ENCODE measurements around the gene TAC3. TPM values are rescaled to one million over a fixed set of nuclear protein-coding genes. Genes with fewer than 3 reads are reported as not detected.
"Not testable (repeated sequence)": the region's sequence is repeated elsewhere in the genome, so short reads cannot be mapped to it uniquely, and the experiment has no call there.

TAC3 gene
- total and polyA plus RNA-seq, 4 donors = not detected

DNA sequence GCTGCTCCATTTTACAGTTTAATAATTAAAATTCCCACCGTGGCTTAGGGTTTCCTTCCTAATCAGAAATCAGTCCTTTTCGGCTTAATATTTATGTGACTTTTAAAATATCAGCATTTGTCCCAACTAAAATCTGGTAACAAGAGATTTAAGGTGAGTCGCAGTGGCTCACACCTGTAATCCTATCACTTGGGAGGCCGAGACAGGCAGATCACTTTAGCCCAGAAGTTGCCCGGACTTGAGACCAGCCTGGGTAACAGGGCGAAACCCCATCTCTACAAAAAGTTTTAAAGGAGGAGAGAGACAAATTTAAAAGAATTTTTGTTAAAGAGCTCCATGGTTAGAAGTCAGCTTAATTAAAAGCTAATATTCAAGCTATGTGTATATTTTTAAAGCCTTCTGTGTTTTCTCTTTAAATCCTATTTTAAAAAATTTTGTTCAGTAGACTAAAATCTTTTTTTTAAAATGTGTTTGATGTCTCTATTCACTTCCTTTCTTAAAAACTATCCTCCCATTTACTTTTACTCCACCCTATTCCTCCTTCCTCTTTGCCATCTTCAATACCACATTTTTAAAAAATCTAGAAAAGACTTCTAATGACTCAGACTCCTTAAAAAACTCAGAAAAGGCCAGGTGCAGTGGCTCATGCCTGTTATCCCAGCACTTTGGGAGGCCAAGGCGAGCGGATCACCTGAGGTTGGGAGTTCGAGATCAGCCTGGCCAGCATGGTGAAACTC is 3.8 kb upstream of the TAC3 start:
- ATAC-seq (ENCODE audit: insufficient read depth, low FRiP score) (no peak), DNase-seq (no peak)
- no peaks in the 10 kb centered on the region for H3K4me1 ChIP-seq (ENCODE audit: control insufficient read depth in 5 of 5, insufficient read depth in 5 of 5, low read length in 5 of 5)
- no peaks in the 10 kb centered on the region for H3K36me3 ChIP-seq (ENCODE audit: control insufficient read depth in 4 of 4, insufficient read depth in 4 of 4, low read length in 4 of 4)
- H3K4me3 ChIP-seq = no peak overlapping the region
- TF ChIP-seq, protein P1, sequence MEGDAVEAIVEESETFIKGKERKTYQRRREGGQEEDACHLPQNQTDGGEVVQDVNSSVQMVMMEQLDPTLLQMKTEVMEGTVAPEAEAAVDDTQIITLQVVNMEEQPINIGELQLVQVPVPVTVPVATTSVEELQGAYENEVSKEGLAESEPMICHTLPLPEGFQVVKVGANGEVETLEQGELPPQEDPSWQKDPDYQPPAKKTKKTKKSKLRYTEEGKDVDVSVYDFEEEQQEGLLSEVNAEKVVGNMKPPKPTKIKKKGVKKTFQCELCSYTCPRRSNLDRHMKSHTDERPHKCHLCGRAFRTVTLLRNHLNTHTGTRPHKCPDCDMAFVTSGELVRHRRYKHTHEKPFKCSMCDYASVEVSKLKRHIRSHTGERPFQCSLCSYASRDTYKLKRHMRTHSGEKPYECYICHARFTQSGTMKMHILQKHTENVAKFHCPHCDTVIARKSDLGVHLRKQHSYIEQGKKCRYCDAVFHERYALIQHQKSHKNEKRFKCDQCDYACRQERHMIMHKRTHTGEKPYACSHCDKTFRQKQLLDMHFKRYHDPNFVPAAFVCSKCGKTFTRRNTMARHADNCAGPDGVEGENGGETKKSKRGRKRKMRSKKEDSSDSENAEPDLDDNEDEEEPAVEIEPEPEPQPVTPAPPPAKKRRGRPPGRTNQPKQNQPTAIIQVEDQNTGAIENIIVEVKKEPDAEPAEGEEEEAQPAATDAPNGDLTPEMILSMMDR (IDR thresholded peaks at IDR 0.05; ENCODE audit: control extremely low read depth, extremely low read depth) = no peak
- WGBS, 2 donors = 89 to 92% methylated on average over 9 of the region's 9 CpGs
- no peak overlapping the region for H3K9ac ChIP-seq (ENCODE audit: insufficient read depth in 1 of 2, low read length in 2 of 2)
- H3K27ac ChIP-seq (ENCODE audit: low read depth in 1 of 2, low read length in 1 of 2) = no peak overlapping the region
- H3K27me3 ChIP-seq (ENCODE audit: control insufficient read depth in 3 of 3, insufficient read depth in 3 of 3, low read length in 2 of 3) = no peaks in the 10 kb centered on the region
- H3K9me3 ChIP-seq (ENCODE audit: control insufficient read depth in 4 of 4, insufficient read depth in 3 of 4, low read length in 3 of 4) = no peaks in the 10 kb centered on the region

DNA sequence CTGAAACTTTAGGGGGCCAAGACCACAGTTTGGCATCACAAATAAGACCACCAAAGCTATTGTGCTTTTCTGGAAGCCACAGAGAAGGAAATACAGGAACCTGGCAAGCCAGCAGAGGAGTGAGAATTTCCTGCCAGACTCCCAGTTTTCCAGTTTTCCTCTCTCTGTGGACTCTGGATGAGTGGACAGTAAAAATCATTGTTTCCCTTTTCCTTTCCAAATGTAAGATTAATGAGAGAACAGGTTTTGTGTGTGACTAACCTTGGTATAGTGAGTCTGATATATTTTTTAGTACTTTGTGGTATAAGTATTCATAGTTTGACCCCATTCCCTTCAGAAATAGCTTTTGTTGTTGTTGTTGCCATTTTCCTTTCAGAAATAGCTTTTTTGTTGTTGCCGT is 2.6 kb upstream of the TAC3 start:
- TF ChIP-seq, protein P1 (IDR thresholded peaks at IDR 0.05; ENCODE audit: control extremely low read depth, extremely low read depth) = no peak
- Histone ChIP-seq H3K9me3 (ENCODE audit: control insufficient read depth in 4 of 4, insufficient read depth in 3 of 4, low read length in 3 of 4) (no peaks in the 10 kb centered on the region), H3K36me3 (ENCODE audit: control insufficient read depth in 4 of 4, insufficient read depth in 4 of 4, low read length in 4 of 4) (no peaks in the 10 kb centered on the region), H3K4me1 (ENCODE audit: control insufficient read depth in 5 of 5, insufficient read depth in 5 of 5, low read length in 5 of 5) (no peaks in the 10 kb centered on the region), H3K27ac (ENCODE audit: low read depth in 1 of 2, low read length in 1 of 2) (no peak overlapping the region), H3K4me3 (no peak overlapping the region), H3K27me3 (ENCODE audit: control insufficient read depth in 3 of 3, insufficient read depth in 3 of 3, low read length in 2 of 3) (peaks cover 0 to 4% (median 0%) of the 10 kb centered on the region in 3 donors), H3K9ac (ENCODE audit: insufficient read depth in 1 of 2, low read length in 2 of 2) (no peak overlapping the region)
- DNase-seq = no peak
- WGBS, 2 donors = 80 to 100% methylated on average over 1 of the region's 1 CpG
- ATAC-seq (ENCODE audit: insufficient read depth, low FRiP score) = no peak

DNA sequence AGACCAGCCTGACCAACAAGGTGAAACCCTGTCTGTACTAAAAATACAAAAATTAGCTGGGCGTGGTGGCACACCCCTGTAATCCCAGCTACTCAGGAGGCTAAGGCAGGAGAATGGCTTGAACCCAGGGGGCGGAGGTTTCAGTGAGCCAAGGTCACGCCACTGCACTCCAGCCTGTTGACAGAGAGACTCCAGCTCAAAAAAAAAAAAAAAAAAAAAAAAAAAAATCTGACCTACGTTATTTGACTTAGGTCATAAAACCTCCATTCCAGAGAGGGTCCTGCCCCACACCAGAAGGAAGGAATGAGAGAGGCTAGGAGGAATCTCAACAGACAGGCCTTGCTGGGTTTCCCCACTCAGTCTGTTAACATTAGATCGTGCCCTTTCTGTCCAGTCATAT is 2.0 kb upstream of the TAC3 start:
- H3K27ac ChIP-seq (ENCODE audit: low read depth in 1 of 2, low read length in 1 of 2); H3K4me3 ChIP-seq; H3K27me3 ChIP-seq (ENCODE audit: control insufficient read depth in 3 of 3, insufficient read depth in 3 of 3, low read length in 2 of 3); H3K9me3 ChIP-seq (ENCODE audit: control insufficient read depth in 4 of 4, insufficient read depth in 3 of 4, low read length in 3 of 4); ATAC-seq (ENCODE audit: insufficient read depth, low FRiP score); H3K9ac ChIP-seq (ENCODE audit: insufficient read depth in 1 of 2, low read length in 2 of 2); DNase-seq; H3K4me1 ChIP-seq (ENCODE audit: control insufficient read depth in 5 of 5, insufficient read depth in 5 of 5, low read length in 5 of 5); H3K36me3 ChIP-seq (ENCODE audit: control insufficient read depth in 4 of 4, insufficient read depth in 4 of 4, low read length in 4 of 4): not testable (repeated sequence)
- 78 to 87% methylated on average over 5 of the region's 5 CpGs for WGBS, 2 donors

DNA sequence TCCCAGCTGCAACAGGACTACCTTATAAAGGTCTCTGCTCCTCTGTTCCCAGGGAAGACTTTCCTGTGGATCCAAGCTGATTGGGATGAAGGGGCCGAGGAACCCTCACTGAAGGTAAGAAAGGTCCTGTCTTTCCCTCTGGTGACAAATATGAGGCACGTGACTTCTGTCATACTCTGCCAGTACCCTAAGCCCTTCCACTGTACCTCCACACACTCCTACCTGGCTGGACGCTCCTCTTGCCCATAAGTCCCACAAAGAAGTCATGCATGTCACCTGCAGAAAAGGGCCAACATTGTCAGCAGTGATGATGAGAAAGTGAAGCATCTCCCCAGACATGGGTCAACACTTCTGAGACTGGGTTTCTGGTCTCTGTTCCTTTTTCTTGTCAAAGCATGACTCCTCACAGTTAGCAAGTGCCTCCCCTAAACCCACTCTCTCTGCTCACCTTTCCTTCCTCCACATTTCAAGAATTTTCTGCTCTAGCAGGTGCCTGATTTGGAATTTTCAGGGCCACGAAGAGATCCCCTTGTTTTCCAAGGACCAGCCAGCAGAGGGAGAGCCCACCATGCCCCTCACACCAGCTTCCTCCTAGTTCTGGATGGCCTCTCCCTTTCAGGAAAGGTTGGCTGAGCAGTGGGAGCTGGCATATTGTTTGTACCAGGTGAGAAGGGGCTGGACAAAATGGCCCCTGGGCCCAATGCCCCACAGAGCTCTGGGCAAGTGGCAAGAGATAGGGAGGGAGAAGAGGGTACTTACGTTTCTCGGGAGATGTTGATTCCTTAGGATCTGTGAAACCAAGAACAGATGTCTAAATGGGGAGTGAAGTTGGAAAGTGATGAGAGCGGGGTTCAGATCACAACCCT is 3.5 kb downstream of the TAC3 start:
- no peaks in the 10 kb centered on the region for H3K9me3 ChIP-seq (ENCODE audit: control insufficient read depth in 4 of 4, insufficient read depth in 3 of 4, low read length in 3 of 4)
- H3K4me1 ChIP-seq (ENCODE audit: control insufficient read depth in 5 of 5, insufficient read depth in 5 of 5, low read length in 5 of 5) = no peaks in the 10 kb centered on the region
- ATAC-seq (ENCODE audit: insufficient read depth, low FRiP score) (no peak), DNase-seq (no peak)
- no peaks in the 10 kb centered on the region for H3K36me3 ChIP-seq (ENCODE audit: control insufficient read depth in 4 of 4, insufficient read depth in 4 of 4, low read length in 4 of 4)
- no peak overlapping the region for H3K9ac ChIP-seq (ENCODE audit: insufficient read depth in 1 of 2, low read length in 2 of 2)
- TF ChIP-seq, protein P1 (IDR thresholded peaks at IDR 0.05; ENCODE audit: control extremely low read depth, extremely low read depth) = no peak
- no peak overlapping the region for H3K27ac ChIP-seq (ENCODE audit: low read depth in 1 of 2, low read length in 1 of 2)
- WGBS, 2 donors = 79 to 86% methylated on average over 7 of the region's 7 CpGs
- H3K4me3 ChIP-seq = no peak overlapping the region
- H3K27me3 ChIP-seq (ENCODE audit: control insufficient read depth in 3 of 3, insufficient read depth in 3 of 3, low read length in 2 of 3) = peaks cover 0 to 17% (median 2%) of the 10 kb centered on the region in 3 donors

Measured in lung (tissue), 12 donors.